ENCODE data around the gene GPR151.

DNA sequence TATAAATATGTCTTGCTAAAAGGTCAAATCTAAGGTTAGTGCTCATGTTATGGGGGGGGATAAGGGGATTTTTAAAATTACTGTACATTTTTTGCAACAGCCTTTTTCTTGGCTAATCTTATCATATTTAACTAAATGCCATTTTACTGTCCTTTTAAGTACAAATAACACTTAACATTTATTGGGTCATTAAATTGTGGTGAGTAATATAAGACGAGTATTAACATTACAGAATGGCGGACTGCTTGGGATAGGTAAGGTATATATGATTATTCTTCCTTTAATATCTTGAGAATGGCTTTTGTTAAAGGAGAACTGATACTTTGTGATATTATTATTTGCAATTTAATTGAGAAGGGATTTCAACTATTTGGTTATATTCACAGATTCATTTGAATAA, 33.2 kb downstream of the GPR151 start:
- TF ChIP-seq POLR2AphosphoS5 (IDR thresholded peaks at IDR 0.05; ENCODE audit: low read depth, low read length) (no peak), SIN3A (IDR thresholded peaks at IDR 0.05; ENCODE audit: borderline replicate concordance, insufficient read depth, low read length) (no peak)

Data from PFSK-1 (cell line).